8988T (cell line): Measurements from ENCODE around the gene CACNB2.

Source experiments
- DNase-seq: peaks from one replicate; pipeline ENCODE4 v3.0.0; 2011

The CACNB2 gene

GRCh38 chr10:18233775-18234174 lies 93.6 kb downstream of the CACNB2 start:
- DNase-seq = no peak

- no peak for DNase-seq
These were observed 95.3 kb downstream of the CACNB2 start for GRCh38 chr10:18235477-18235876.

GRCh38 chr10:18236756-18237155 lies 96.5 kb downstream of the CACNB2 start:
- no peak for DNase-seq

- no peak for DNase-seq
These were observed 98.8 kb downstream of the CACNB2 start for GRCh38 chr10:18238870-18239485.

- no peak for DNase-seq
These were observed 100.1 kb downstream of the CACNB2 start for GRCh38 chr10:18240185-18240882.

GRCh38 chr10:18246967-18247366 lies 106.7 kb downstream of the CACNB2 start:
- DNase-seq = no peak

- DNase-seq = no peak
These were observed 111.9 kb downstream of the CACNB2 start for GRCh38 chr10:18252086-18252485.

- no peak for DNase-seq
These were observed 113.9 kb downstream of the CACNB2 start for GRCh38 chr10:18254086-18254485.

GRCh38 chr10:18254692-18255091 lies 114.5 kb downstream of the CACNB2 start:
- no peak for DNase-seq

GRCh38 chr10:18260310-18260922 lies 120.2 kb downstream of the CACNB2 start:
- no peak for DNase-seq

- DNase-seq = no peak
These were observed 120.9 kb downstream of the CACNB2 start for GRCh38 chr10:18261063-18261610.

GRCh38 chr10:18261768-18262231 lies 121.6 kb downstream of the CACNB2 start:
- no peak for DNase-seq

GRCh38 chr10:18264466-18265050 lies 124.3 kb downstream of the CACNB2 start:
- DNase-seq = no peak

- DNase-seq = no peak
These were observed 127.8 kb downstream of the CACNB2 start for GRCh38 chr10:18268005-18268404.

GRCh38 chr10:18271491-18271890 lies 131.3 kb downstream of the CACNB2 start:
- no peak for DNase-seq

GRCh38 chr10:18273039-18273438 lies 132.8 kb downstream of the CACNB2 start:
- no peak for DNase-seq

- DNase-seq = no peak
These were observed 138.0 kb downstream of the CACNB2 start for GRCh38 chr10:18278181-18278580.

- DNase-seq = no peak
These were observed 138.9 kb downstream of the CACNB2 start for GRCh38 chr10:18279173-18279572.

- DNase-seq = no peak
These were observed 141.9 kb downstream of the CACNB2 start for GRCh38 chr10:18282094-18282493.

GRCh38 chr10:18290651-18291313 lies 150.6 kb downstream of the CACNB2 start:
- DNase-seq = no peak

GRCh38 chr10:18293536-18294510 lies 153.6 kb downstream of the CACNB2 start:
- no peak for DNase-seq

- no peak for DNase-seq
These were observed 154.4 kb downstream of the CACNB2 start for GRCh38 chr10:18294633-18295032.
